Type B pancreatic cell (in vitro differentiated cells): Measurements from ENCODE around the gene APBA1. TPM values are rescaled to one million over a fixed set of nuclear protein-coding genes. Genes with fewer than 3 reads are reported as not detected.

Source experiments
- DNase-seq: peaks from one replicate; pipeline ENCODE4 v3.0.0; 2021; ENCODE audit warnings: mixed read lengths; ENCODE audit not compliant: unreplicated experiment; ENCODE audit errors: extremely low spot score
- H3K27ac Mint-ChIP-seq: 2 replicates; pipeline ENCODE4 v1.8.0; 2021; ENCODE audit warnings: mild to moderate bottlenecking, mixed read lengths
- H3K27me3 Mint-ChIP-seq: 2 replicates; pipeline ENCODE4 v1.8.0; 2021; ENCODE audit warnings: mixed read lengths
- H3K36me3 Mint-ChIP-seq: 2 replicates; pipeline ENCODE4 v1.8.0; 2021; ENCODE audit warnings: mixed read lengths
- H3K4me1 Mint-ChIP-seq: one replicate; pipeline ENCODE4 v1.8.0; 2021; ENCODE audit warnings: mixed read lengths; ENCODE audit not compliant: unreplicated experiment
- H3K4me3 Mint-ChIP-seq: 2 replicates; pipeline ENCODE4 v1.8.0; 2021; ENCODE audit warnings: mild to moderate bottlenecking, mixed read lengths
- H3K9me3 Mint-ChIP-seq: 2 replicates; pipeline ENCODE4 v1.8.0; 2021; ENCODE audit warnings: mixed read lengths
- CTCF ChIP-seq: fragments of 200-600 bp; sonication (generic); conservative IDR thresholded peaks from 2 replicates; pipeline ENCODE4 v1.5.0; 2021; ENCODE audit warnings: antibody characterized with exemption, mild to moderate bottlenecking
- total RNA-seq: library from RNA; stranded (reverse); gene quantifications from 2 replicates; pipeline ENCODE4 v1.2.1, GENCODE V29; 2021; ENCODE audit warnings: low replicate concordance

Gene APBA1
- total RNA-seq, 1 donor from 2014 or later, result 6.3 TPM

- Mint-ChIP-seq H3K4me3 (no peak overlapping the region), H3K27ac (no peak overlapping the region), H3K9me3 (no peaks in the 10 kb centered on the region), H3K36me3 (peaks cover 3% of the 10 kb centered on the region), H3K4me1 (no peaks in the 10 kb centered on the region), H3K27me3 (no peaks in the 10 kb centered on the region)
- no peak for DNase-seq
- TF ChIP-seq CTCF, result no peak
Measured at GRCh38 chr9:69647804-69648203, 24.4 kb downstream of the APBA1 start.

- Mint-ChIP-seq H3K9me3 (no peaks in the 10 kb centered on the region), H3K27ac (no peak overlapping the region), H3K36me3 (peaks cover 3% of the 10 kb centered on the region), H3K4me3 (no peak overlapping the region), H3K27me3 (no peaks in the 10 kb centered on the region), H3K4me1 (no peaks in the 10 kb centered on the region)
- DNase-seq, result no peak
- TF ChIP-seq CTCF, result no peak
Measured at GRCh38 chr9:69646810-69647209, 25.4 kb downstream of the APBA1 start.

- Mint-ChIP-seq H3K9me3 (no peaks in the 10 kb centered on the region), H3K4me1 (no peaks in the 10 kb centered on the region), H3K27me3 (peaks cover 2% of the 10 kb centered on the region), H3K27ac (no peak overlapping the region), H3K36me3 (no peaks in the 10 kb centered on the region), H3K4me3 (peak overlapping the region; percentile 15)
- no peak for TF ChIP-seq CTCF
- no peak for DNase-seq
Measured at GRCh38 chr9:69645488-69645887, 26.7 kb downstream of the APBA1 start.

- peaks cover 4% of the 10 kb centered on the region for H3K27me3 Mint-ChIP-seq
- no peak overlapping the region for H3K4me3 Mint-ChIP-seq
- no peaks in the 10 kb centered on the region for H3K4me1 Mint-ChIP-seq
Measured at GRCh38 chr9:69643098-69643497, 29.1 kb downstream of the APBA1 start.

GRCh38 chr9:69637817-69638200, 34.4 kb downstream of the APBA1 start:
- no peak for TF ChIP-seq CTCF
- Mint-ChIP-seq H3K4me3 (no peak overlapping the region), H3K36me3 (no peaks in the 10 kb centered on the region), H3K27ac (no peak overlapping the region), H3K4me1 (peaks cover 7% of the 10 kb centered on the region), H3K9me3 (no peaks in the 10 kb centered on the region), H3K27me3 (peaks cover 4% of the 10 kb centered on the region)
- DNase-seq, result no peak

More at GRCh38 chr9:69643098-69643497, 29.1 kb downstream of the APBA1 start:
- H3K9me3 Mint-ChIP-seq, result no peaks in the 10 kb centered on the region
- H3K36me3 Mint-ChIP-seq, result no peaks in the 10 kb centered on the region
- no peak for DNase-seq
- no peak for TF ChIP-seq CTCF
- no peak overlapping the region for H3K27ac Mint-ChIP-seq
